ENCODE data around the gene HARBI1. TPM values are rescaled to one million over a fixed set of nuclear protein-coding genes. Genes with fewer than 3 reads are reported as not detected.
A peak's percentile ranks its signal among the peaks of the same experiment; 100 is the strongest.

HARBI1 gene
- total RNA-seq, 1 donor from 2014 or later, result 1.5 TPM

DNA sequence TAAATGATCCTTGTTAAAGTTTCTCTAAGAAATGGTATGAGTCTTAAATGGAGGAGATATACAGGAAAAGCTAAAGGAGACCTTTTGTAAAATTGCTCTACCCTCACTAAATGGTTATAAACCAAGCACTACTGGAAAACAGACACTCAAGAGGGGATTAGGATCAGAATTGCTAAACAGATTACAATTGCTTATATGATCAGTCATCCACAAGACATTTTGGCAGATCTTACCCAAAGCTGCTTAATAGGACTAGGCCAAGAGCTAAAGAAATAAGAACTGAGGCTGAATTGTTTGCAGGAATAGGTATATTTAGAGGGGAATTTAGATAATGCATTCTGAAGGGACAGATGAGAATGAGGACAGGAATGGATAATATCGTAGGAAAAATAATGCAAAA lies 9.5 kb downstream of the HARBI1 start:
- no peaks in the 10 kb centered on the region for H3K36me3 ChIP-seq
- no peaks in the 10 kb centered on the region for H3K4me1 ChIP-seq
- H3K9me3 ChIP-seq, result no peaks in the 10 kb centered on the region
- no peak overlapping the region for H3K27ac ChIP-seq
- TF ChIP-seq POLR2AphosphoS5 (IDR thresholded peaks at IDR 0.05; ENCODE audit: insufficient read depth in 1 of 2, low read depth in 1 of 2) (no peak), CTCF (IDR thresholded peaks at IDR 0.05) (no peak), POLR2A (IDR thresholded peaks at IDR 0.05) (no peak)
- H3K27me3 ChIP-seq, result no peaks in the 10 kb centered on the region
- DNase-seq (ENCODE audit: extremely low spot score in 2 of 2), result no peak
- intact Hi-C loops (cut with DNase I), result no loop called here
- no peak overlapping the region for H3K4me3 ChIP-seq

DNA sequence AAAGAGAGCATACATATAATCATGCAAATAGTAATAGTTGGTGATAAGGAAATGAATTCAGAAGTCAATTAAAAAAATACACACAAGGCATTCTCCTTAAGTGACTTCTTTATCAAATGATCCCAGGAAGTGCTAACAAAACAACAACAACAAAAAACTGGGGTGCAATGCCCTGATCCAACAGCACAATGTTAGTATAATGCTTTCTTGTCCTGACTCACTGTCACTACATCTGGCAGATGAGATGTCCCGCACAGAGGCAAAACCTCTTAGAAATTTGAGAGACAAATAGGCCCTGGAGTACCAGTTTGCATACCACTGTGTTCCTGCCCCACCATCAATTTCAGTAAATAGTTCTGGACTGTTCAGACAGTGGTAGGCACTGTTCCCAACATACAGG lies 12.2 kb downstream of the HARBI1 start:
- Histone ChIP-seq H3K36me3 (no peaks in the 10 kb centered on the region), H3K4me3 (no peak overlapping the region), H3K27ac (no peak overlapping the region), H3K9me3 (no peaks in the 10 kb centered on the region), H3K27me3 (no peaks in the 10 kb centered on the region), H3K4me1 (no peaks in the 10 kb centered on the region)
- intact Hi-C loops (cut with DNase I), result no loop called here
- TF ChIP-seq POLR2AphosphoS5 (IDR thresholded peaks at IDR 0.05; ENCODE audit: insufficient read depth in 1 of 2, low read depth in 1 of 2) (no peak), POLR2A (IDR thresholded peaks at IDR 0.05) (no peak), CTCF (IDR thresholded peaks at IDR 0.05) (no peak)
- DNase-seq (ENCODE audit: extremely low spot score in 2 of 2), result no peak

DNA sequence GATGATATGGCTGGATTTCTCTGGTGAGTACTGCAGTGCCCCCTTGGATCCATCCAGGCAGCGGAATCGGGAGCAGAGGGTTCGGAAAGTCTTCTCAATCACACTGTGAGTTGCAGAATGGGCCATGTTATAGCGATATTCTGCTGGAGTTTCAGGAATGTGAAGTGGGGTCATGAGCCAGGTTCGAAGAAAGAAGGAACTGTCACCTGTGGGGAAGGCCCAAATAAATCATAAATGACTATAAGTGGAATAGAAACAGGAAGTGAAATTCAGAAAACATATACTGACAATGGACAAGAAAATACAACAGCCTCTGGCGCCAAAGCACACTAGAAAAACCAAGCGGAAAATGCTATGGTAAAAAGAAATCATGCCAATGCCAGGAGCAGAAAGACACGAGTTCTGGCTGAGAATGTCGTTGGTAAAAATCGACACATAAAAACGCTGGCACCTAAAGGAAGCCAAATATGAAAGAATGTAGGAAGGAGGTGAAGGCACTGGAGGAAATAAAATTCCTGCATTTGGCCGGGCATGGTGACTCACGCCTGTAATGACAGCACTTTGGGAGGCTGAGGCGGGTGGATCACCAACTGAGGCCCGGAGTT lies 13.2 kb downstream of the HARBI1 start:
- no peak for TF ChIP-seq POLR2A (IDR thresholded peaks at IDR 0.05)
- TF ChIP-seq POLR2AphosphoS5 (IDR thresholded peaks at IDR 0.05; ENCODE audit: insufficient read depth in 1 of 2, low read depth in 1 of 2), result no peak
- no peaks in the 10 kb centered on the region for H3K36me3 ChIP-seq
- no peak overlapping the region for H3K27ac ChIP-seq
- DNase-seq (ENCODE audit: extremely low spot score in 2 of 2), result peak in 1 of 2 donors; percentile 25
- H3K4me3 ChIP-seq, result no peak overlapping the region
- intact Hi-C loops (cut with DNase I), result no loop called here
- H3K27me3 ChIP-seq, result no peaks in the 10 kb centered on the region
- H3K9me3 ChIP-seq, result no peaks in the 10 kb centered on the region
- H3K4me1 ChIP-seq, result no peaks in the 10 kb centered on the region

DNA sequence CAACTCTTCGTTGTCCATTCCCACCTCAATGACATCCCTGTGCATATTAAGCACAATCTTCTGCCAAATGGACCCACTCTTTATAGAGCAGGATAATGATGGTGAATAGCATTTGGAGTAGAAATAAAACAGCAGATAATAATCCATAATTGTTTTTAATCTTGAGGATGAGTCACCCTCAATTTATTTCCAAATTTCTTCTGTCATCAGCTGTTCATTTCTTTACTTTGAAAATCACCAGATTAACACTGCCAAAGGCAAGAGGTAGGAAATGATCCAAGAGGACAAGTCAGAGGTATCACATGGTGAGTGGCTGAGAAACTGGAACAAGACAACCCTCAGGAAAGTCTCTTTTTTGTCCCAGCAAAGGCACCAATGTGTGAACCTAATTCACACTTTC lies 15.9 kb downstream of the HARBI1 start:
- no peaks in the 10 kb centered on the region for H3K4me1 ChIP-seq
- no peaks in the 10 kb centered on the region for H3K27me3 ChIP-seq
- no peak overlapping the region for H3K4me3 ChIP-seq
- intact Hi-C loops (cut with DNase I), result no loop called here
- no peaks in the 10 kb centered on the region for H3K9me3 ChIP-seq
- TF ChIP-seq POLR2AphosphoS5 (IDR thresholded peaks at IDR 0.05; ENCODE audit: insufficient read depth in 1 of 2, low read depth in 1 of 2) (peak in 1 of 2 donors; percentile 10), CTCF (IDR thresholded peaks at IDR 0.05) (no peak), POLR2A (IDR thresholded peaks at IDR 0.05) (no peak)
- H3K27ac ChIP-seq, result peak overlapping the region; percentile 49
- no peak for DNase-seq (ENCODE audit: extremely low spot score in 2 of 2)
- no peaks in the 10 kb centered on the region for H3K36me3 ChIP-seq

DNA sequence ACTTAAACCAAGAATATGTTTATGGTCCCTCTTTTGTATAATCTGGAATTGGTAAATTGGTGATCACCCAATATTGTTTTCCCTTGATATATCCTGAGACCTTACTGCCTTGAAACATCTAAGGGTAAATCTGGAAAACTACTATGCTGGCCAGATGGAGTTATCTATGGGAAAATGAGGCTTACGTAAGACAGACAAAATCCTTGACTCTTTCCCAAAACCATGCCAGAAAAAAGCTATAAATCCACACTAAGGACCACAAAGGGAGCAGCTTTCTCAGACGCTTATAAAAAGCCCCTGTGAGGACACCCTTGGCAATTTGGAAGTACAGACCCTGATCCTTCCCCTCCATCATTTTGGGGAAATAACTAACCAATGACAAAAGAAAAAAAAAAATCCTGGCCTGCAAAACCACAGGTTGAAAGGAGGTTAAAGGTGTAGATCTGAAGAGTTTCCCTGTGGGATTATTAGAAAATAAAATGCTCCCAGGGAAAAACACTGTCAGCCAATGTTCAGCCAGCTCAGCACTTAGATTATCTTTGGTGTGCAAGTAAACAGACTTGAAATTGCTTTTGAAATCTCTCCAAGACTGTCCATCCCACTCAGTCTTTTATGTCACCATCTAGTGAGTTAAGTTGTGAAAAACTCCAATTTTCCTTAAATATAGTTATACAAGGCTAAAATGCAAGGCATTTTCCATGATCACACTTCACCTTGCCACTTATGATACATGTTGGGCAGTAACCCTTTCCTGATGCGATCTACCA lies 16.6 kb downstream of the HARBI1 start:
- Histone ChIP-seq H3K4me1 (no peaks in the 10 kb centered on the region), H3K4me3 (no peak overlapping the region), H3K9me3 (no peaks in the 10 kb centered on the region), H3K27me3 (no peaks in the 10 kb centered on the region), H3K36me3 (no peaks in the 10 kb centered on the region), H3K27ac (peak overlapping the region; percentile 49)
- no peak for DNase-seq (ENCODE audit: extremely low spot score in 2 of 2)
- TF ChIP-seq POLR2AphosphoS5 (IDR thresholded peaks at IDR 0.05; ENCODE audit: insufficient read depth in 1 of 2, low read depth in 1 of 2) (no peak), POLR2A (IDR thresholded peaks at IDR 0.05) (no peak), CTCF (IDR thresholded peaks at IDR 0.05) (no peak)
- intact Hi-C loops (cut with DNase I), result no loop called here

All from vagina (tissue), 2 donors.